ENCODE data around the gene PHLPP1. TPM values are rescaled to one million over a fixed set of nuclear protein-coding genes. Genes with fewer than 3 reads are reported as not detected.
A peak's percentile ranks its signal among the peaks of the same experiment; 100 is the strongest.

Gene PHLPP1
- polyA plus RNA-seq, 4 donors = 16.4 to 20.5 (median 18.0) TPM

DNA sequence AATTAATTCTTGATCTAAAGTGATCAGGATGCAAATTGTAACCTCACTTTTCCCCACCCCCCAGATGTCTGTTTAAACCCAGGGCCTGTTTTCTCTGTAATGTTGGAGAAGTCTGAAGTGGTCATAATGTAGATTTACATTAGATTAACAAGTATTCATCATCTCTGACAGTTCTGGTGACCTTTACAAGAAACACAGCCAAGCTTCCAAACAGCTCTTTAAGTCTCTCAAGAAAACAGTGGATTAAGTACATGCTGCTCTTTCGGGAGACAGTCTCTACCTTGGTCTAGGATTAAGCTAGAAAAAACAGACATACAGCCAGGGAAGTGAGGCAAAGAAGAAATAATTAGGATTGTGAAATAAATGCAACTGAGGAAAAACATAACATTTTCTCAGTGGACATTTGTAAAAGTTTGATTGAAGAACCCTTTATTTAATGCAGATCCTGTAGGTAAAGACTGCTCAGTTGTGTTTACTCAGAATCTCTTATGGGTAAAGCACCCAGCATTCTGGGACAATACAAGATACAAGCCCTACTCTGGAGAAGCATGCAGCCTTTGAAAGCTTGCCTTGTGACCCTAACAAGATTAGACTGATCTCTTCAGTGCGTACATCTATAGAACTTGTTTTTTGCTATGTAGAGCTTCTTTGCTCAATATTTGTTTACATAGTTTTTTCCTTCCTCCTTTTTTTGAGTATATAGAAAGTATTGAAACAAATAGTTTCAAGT, 203.9 kb downstream of the PHLPP1 start:
- no peak for DNase-seq (ENCODE audit: low read depth in 4 of 4, low spot score in 3 of 4)

- no peak for DNase-seq (ENCODE audit: low read depth in 4 of 4, low spot score in 3 of 4)
These were observed 209.8 kb downstream of the PHLPP1 start for GRCh38 chr18:62925031-62925688.

GRCh38 chr18:62928326-62928725, 213.0 kb downstream of the PHLPP1 start:
- no peak for DNase-seq (ENCODE audit: low read depth in 4 of 4, low spot score in 3 of 4)

DNA sequence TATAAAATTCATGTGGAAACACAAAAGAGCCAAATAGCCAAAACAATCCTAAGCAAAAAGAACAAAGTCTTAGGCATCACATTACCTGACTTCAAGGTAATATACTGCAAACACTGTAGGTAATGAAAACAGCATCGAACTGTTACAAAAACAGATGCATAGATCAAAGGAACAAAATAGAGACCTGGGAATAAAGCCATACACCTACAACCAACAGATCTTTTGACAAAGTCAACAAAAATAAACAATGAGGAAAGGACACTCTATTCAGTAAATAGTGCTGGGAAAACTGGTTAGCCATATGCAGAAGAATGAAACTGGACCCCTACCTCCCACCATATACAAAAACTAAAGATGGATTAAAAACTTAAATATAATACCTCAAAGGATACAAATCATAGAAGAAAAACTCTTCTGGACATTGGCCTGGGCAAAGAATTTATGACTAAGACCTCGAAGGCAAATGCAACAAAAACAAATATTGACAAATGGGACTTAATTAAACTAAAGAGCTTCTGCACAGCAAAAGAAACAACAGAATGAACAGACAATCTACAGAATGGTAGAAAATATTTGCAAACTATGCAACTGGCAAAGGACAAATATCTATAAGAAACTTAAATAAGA, 218.0 kb downstream of the PHLPP1 start:
- no peak for DNase-seq (ENCODE audit: low read depth in 4 of 4, low spot score in 3 of 4)

GRCh38 chr18:62935994-62936393, 220.7 kb downstream of the PHLPP1 start:
- DNase-seq (ENCODE audit: low read depth in 4 of 4, low spot score in 3 of 4) = no peak

DNA sequence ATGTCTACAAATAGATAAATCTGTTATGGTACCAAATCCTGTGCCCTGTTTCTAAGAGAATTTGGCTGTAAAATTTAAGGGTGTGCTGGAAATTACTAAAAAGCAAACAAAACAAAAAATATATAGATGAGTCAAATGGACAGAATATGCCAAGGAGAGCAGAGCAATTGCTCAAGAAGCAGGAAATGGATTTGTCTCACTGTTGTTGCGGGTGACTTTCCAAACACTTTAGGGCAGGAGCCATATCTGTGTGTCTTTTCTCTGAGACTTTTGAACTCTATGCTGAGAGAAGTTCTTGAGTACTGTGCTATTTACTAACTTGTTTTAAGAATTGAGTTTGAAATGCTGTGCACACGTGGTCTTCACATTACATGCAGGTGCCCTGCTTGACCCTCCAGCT, 221.7 kb downstream of the PHLPP1 start:
- no peak for DNase-seq (ENCODE audit: low read depth in 4 of 4, low spot score in 3 of 4)

DNA sequence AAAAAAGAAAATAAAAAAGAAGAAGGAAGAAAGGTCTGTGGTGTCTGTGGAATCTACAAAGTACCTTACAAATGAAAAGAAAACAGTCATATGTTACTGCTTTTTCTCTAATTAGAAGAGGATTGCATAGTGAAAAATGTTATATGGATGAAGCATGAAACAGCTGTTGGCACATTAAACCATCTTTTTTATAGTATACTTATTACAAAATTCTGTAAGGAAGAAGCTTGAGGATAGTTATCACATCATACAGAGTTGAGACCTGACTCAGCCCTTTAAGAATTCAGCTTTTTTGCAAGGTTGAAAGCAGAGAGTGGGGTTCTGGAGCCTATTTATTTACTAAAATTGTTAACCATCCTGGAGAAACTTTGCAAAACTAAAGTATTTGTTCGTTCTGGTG, 222.7 kb downstream of the PHLPP1 start:
- no peak for DNase-seq (ENCODE audit: low read depth in 4 of 4, low spot score in 3 of 4)

- DNase-seq (ENCODE audit: low read depth in 4 of 4, low spot score in 3 of 4) = no peak
These were observed 223.1 kb downstream of the PHLPP1 start for GRCh38 chr18:62938487-62938886.

DNA sequence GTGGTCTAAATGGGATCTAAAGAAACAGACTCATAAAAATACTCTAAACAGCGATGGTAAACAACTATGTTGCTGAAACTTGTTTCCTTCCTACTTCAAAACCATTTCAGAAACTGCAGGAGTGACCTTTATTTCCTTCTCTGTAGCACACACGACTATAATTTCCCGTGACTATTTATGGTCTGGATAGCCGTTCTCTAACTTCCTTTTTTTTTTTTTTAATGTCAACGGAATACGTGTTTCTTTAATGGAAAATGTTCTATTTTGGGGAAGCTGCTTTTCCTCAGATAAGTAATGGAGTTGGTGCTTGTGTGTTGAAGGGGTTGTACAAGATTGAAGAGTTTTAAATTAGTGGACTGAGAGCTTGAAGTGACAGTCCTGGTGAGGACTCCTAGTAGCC, 224.1 kb downstream of the PHLPP1 start:
- peak in 1 of 4 donors; percentile 30 for DNase-seq (ENCODE audit: low read depth in 4 of 4, low spot score in 3 of 4)

DNA sequence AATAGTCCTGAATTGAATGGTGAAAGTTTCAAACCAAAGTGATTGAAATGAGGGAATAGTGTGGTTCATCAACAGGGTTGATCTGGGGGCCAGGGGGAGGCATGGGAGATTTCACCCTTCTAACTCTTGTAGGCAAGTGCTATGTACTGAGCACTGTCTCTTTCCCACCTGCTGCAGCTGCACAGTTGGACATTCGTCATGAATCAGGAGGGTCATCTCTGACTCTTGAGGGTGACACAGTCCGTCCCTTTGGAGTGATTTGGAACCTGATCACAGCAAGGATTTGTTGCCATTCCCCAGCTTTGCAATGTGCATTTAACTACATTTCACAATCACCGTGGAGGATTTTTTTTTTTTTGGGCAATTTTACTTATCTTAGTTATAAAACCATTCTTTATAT, 224.6 kb downstream of the PHLPP1 start:
- DNase-seq (ENCODE audit: low read depth in 4 of 4, low spot score in 3 of 4) = no peak

GRCh38 chr18:62942578-62942977, 227.2 kb downstream of the PHLPP1 start:
- no peak for DNase-seq (ENCODE audit: low read depth in 4 of 4, low spot score in 3 of 4)

- peak in 1 of 4 donors; percentile 5 for DNase-seq (ENCODE audit: low read depth in 4 of 4, low spot score in 3 of 4)
These were observed 229.1 kb downstream of the PHLPP1 start for GRCh38 chr18:62944454-62944853.

- no peak for DNase-seq (ENCODE audit: low read depth in 4 of 4, low spot score in 3 of 4)
These were observed 233.4 kb downstream of the PHLPP1 start for GRCh38 chr18:62948788-62949187.

DNA sequence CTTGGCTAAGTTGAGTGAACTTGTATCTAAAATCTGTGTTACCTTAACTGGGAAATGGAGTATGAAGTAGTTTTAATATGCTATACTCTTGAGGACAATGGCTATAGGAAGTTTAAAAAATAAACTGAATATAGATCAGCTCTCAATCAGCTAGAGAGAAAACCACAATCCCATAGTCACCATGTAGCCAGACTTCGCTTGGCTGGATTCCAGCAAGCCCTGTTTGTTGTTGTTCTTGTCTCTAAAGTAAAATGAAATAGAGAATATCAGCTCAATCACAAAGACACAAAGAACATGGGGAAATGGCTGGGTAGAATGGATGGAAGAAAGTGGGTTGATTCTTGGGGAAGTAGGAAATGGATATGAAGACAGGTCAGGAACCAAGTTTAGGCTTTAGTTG, 234.9 kb downstream of the PHLPP1 start:
- no peak for DNase-seq (ENCODE audit: low read depth in 4 of 4, low spot score in 3 of 4)

- DNase-seq (ENCODE audit: low read depth in 4 of 4, low spot score in 3 of 4) = no peak
These were observed 237.5 kb downstream of the PHLPP1 start for GRCh38 chr18:62952807-62953206.

GRCh38 chr18:62953663-62954062, 238.3 kb downstream of the PHLPP1 start:
- DNase-seq (ENCODE audit: low read depth in 4 of 4, low spot score in 3 of 4) = no peak

DNA sequence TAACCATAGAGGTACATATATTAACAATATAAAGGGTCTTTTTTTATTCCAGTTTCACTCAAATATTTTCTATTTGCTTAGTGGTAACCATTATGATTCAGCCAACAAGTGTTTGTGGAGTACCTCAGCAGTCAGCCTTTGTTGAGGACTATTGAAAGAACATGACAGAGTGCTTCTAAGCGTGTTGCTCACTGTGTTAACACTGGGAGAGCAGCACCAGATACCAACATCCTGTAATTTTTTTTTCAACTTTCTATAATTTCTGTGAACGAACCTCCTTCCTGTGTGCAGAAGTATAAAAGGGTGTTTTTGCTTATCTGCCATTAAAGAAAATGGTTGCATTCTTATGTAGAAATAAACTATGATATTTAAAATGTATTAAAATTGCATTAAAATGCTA, 239.0 kb downstream of the PHLPP1 start:
- DNase-seq (ENCODE audit: low read depth in 4 of 4, low spot score in 3 of 4) = no peak

- no peak for DNase-seq (ENCODE audit: low read depth in 4 of 4, low spot score in 3 of 4)
These were observed 242.6 kb downstream of the PHLPP1 start for GRCh38 chr18:62957885-62958472.

DNA sequence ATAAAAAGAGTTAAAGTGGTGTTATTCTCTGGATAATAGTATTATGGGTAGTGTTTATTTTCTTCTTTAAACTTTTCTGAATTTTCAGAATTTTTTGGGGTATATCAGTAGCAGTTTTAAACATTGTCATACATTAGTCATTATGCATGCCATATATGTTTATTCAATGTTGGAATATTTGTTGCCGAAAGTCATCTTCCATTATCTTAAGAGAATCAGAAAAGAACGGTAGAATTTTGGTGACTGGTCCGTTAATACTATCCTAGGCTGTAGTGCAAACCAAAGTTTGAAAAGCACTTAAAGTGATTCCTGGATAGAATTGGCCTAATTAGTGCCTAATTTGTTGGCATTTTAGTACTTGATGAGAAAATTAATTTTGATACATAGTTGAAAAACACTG, 244.1 kb downstream of the PHLPP1 start:
- DNase-seq (ENCODE audit: low read depth in 4 of 4, low spot score in 3 of 4) = no peak

- no peak for DNase-seq (ENCODE audit: low read depth in 4 of 4, low spot score in 3 of 4)
These were observed 248.2 kb downstream of the PHLPP1 start for GRCh38 chr18:62963507-62963906.

- no peak for DNase-seq (ENCODE audit: low read depth in 4 of 4, low spot score in 3 of 4)
These were observed 249.1 kb downstream of the PHLPP1 start for GRCh38 chr18:62964432-62964831.

DNA sequence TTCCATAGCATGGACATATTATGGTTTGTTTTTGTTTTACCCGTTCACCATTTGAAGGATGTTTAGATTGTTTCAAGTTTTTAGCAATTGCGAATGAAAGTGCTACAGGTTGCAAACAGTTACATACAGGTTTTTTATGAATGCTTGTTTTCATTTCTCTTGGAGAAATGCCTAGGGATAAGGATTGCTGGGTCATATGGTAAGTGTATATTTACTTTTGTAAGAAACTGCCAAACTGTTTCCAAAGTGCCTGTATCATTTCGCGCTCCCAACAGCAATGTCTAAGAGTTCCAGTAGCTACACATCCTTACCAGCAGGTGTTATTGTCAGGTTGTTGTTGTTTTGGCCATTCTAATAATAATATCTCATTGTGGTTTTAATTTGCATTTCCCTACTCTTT, 251.7 kb downstream of the PHLPP1 start:
- DNase-seq (ENCODE audit: low read depth in 4 of 4, low spot score in 3 of 4) = no peak

Data from right renal pelvis (tissue), 4 donors.